CD1c-positive myeloid dendritic cell (primary cell): ENCODE measurements around the gene PPP5C.
A peak's percentile ranks its signal among the peaks of the same experiment; 100 is the strongest.
"Not testable (repeated sequence)": the region's sequence is repeated elsewhere in the genome, so short reads cannot be mapped to it uniquely, and the experiment has no call there.

Experiments used
- DNase-seq: peaks from one replicate; pipeline ENCODE4 v3.0.0-alpha.2; 2016; ENCODE audit errors: extremely low spot score

PPP5C gene, protein sequence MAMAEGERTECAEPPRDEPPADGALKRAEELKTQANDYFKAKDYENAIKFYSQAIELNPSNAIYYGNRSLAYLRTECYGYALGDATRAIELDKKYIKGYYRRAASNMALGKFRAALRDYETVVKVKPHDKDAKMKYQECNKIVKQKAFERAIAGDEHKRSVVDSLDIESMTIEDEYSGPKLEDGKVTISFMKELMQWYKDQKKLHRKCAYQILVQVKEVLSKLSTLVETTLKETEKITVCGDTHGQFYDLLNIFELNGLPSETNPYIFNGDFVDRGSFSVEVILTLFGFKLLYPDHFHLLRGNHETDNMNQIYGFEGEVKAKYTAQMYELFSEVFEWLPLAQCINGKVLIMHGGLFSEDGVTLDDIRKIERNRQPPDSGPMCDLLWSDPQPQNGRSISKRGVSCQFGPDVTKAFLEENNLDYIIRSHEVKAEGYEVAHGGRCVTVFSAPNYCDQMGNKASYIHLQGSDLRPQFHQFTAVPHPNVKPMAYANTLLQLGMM

DNA sequence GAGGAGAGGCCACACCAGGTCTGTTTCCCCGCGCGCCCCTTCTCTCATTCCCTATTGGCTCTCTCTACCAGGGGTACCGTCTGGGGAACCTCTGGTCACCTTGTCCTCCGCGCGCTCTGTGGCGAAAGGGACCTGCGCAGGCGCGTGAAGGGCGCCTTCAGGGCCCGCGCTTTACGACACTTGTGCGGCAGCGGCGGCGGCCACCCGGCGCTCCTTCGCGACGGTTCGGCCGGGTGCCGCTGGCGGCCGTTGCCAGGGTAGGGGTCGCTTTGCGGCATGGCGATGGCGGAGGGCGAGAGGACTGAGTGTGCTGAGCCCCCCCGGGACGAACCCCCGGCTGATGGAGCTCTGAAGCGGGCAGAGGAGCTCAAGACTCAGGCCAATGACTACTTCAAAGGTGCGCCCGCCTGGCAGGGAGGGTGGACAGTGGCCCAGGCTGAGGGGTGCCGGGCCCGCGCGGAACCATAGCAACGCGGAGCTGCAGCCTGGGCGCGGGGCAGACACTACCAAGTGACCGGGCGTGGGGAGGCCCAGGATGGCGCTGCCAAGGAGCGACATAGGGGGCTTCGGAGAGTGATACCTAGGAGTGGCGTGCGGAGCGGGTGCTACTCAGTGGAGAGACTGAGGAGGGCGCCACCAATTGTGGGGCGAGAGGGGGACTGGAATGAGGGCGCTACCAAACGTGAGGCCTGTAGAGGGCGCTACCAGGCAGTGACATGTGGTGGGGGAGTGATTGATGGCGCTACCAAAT lies at the start of gene PPP5C:
PPP5C (plus strand) TSS at position 267 of the 751 bp plus-strand sequence; CDS start at position 277, 10 bp downstream.
- DNase-seq, result peak; percentile 94

DNA sequence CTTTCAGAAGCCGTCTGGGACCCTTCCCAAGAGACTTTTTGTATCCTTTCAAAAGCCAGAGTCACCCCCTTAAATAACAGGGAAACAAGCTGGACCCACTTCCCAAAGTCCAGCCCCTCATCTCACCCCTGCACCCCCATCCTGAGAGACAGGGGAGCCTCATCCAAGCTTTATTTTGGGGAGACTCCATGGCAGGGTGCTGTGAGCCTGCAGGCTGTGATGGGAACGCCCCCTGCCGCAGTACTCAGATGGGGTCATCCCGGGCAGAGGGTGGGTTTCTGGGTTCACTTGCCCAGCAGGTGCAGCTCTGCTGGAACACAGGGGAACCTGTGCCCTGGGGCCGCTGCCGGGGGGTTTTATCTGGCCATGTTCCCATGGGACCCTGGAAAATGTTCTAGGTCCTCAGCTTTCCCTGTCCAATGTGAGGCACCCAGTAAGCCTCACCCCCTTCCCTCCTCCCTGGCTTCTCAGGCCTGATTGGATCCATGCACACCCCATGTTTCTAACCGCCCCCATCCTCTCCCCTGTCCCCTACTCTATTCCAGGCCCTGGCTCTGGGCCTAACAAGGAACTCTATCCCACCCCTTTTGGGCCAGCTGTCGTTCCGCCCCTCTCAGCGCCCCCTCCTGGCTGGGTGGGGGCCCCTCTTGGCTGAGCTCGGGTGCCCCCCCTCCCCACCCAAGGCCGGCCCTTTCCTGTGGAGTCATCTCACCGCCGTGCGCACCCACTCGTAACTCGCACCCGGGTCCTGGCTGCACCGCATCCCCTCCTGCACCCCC lies 49.0 kb upstream of the PPP5C start:
- no peak for DNase-seq

DNA sequence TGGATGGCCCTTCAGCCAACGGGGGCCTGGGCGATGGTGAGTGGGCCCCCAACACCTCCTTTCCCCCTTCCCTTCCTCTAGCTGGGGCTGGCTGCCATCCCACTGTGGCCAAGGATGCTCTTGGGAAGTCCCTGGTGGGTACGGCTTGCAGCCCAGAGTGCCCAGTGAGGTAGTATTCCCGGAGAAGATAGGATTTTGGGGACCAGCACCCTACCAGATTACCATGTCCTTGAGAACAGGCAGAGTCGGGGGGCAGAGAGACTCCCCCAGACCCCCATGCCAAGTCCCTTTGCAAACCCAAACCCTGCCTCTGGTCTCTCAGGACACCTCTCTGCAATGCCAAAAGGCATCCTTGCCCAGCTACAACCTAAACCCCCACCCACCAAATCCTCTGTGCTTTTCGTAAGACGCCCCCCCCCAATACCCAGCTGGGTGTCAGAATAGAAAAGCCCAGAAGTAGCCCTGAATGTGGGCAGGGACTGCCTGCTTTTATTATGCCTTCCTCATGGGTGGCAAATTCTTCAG lies 48.3 kb upstream of the PPP5C start:
- no peak for DNase-seq

DNA sequence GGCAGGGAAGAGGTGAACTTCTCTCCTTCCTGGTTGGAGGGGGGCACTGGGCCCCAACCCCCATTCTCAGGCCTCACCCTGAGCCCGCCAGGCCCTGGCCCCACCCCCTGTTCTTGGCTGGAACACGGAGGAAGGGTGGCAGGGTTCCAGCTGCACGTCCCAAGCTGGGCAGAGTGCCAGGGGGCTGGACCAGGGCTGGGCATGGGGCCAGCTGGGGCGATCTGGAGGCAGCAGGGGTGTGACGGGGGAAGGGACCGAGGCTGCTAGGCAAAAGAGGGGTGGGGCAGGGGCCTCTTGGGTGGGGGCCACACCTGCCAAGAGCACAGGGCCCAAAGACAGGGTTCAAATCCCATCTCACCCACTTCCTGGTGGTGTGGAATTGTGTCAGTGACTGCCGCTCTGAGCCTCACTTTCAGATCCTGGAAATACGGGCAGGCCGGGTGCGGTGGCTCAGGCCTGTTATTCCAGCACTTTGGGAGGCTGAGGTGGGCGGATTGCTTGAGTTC lies 47.8 kb upstream of the PPP5C start:
- DNase-seq, result no peak

DNA sequence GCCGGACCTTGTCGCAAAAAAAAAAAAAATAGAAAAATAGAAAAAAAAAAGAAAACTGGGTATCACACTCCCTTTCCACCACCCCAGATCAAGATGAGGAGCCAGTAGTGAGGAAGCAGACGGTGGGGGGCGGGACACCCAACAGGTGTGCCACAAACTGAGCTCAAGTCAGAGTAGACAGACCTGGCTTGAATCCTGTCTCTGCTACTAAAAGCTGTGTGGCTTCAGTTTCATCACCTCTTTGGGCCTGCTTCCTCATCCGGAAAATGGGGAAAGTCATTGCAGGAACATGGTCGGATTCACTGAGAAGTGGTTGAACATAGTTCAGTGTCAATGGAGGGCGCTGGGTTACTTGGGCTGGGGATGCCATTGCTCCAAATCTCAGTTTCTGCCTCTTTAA lies 47.2 kb upstream of the PPP5C start:
- DNase-seq, result no peak

DNA sequence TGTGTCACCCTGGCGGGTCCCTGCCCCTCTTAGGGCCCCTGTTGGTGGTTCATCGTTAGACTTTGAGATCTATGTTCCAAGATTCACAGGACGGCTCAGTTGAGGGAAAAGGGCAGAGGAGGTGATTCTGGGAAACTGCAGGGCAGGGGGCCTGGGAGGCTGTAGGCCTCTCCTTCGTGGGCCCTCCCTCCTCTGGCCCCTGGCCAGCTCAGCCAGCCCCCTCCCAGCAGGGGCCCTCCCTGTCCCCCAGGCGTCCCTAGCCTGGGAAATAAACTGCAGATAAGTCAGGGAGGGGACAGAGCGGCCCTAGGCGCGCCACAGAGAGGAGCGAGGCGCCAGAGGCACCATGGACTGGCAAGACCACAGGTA lies 43.6 kb upstream of the PPP5C start:
- DNase-seq, result no peak

DNA sequence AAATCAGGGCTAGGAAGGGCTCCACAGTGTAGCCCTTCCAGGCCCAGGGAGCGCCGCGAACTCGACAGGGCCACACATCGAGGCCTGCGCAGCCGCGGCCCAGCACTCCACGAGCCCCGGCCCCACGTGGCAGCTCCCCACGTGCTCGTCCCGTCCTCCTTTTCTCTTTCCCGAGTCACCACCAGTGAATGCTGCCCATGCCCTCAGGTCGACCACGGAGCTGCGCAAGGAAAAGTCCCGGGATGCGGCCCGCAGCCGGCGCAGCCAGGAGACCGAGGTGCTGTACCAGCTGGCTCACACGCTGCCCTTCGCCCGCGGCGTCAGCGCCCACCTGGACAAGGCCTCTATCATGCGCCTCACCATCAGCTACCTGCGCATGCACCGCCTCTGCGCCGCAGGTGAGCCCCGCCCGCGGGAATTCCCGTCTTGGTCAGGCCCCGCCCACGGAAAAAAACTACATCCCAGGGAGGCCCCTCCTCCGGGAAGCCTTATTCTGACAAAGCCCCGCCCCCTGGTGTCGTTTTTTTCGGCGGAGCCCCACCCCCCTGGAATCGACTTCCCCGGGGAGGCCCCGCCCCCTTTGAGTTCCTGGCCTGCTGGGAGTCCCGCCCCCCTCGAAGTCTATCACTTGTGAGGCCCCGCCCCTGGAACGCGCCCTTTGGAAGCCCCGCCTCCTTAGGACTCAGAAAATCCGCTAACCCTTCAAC lies 43.0 kb upstream of the PPP5C start:
- DNase-seq, result no peak

DNA sequence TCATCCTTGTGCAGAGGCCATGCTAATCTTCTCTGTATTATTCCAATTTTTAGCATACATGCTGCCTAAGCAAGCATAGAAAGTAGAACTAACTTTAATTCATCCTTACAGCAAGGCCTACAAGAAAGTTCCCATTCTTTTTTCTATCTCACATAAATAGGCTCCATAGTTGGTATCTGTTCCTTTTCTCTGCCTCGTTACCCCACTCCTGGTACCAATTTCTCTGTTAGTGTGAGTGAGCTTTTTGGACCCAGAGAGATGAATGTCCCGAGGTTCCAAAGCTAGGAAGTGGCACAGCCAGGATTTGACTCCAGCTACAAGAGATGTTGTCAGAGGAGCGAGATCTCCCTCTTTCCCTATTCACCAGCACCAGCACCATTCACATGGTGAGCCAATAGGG lies 40.4 kb upstream of the PPP5C start:
- no peak for DNase-seq

DNA sequence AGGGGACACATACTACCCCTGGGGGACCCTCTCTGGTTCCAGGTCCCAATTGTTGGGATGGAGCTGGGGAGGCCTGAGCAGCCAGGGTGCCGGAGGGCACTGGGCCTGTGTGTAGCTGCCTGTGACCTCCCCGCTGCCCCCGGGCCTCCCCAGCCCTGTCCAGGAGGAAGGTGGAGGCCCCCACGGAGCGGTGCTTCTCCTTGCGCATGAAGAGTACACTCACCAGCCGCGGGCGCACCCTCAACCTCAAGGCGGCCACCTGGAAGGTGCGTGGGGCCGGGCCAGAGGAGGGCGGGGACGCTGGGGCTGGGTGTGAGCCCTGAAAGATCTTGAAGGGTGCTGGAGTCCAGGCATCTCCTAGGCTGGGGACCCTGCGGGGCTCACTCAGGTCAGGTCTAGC lies 38.4 kb upstream of the PPP5C start:
- no peak for DNase-seq

DNA sequence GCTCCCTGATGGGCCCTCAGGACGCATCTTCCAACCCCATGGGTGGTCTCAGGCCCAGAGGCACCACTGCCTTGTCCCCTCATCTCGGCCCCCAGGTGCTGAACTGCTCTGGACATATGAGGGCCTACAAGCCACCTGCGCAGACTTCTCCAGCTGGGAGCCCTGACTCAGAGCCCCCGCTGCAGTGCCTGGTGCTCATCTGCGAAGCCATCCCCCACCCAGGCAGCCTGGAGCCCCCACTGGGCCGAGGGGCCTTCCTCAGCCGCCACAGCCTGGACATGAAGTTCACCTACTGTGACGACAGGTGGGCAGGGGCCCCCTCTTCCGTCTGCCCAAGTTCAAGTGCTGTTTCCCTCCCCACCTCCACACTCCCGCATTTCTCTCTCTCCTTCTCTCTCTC lies 37.8 kb upstream of the PPP5C start:
- no peak for DNase-seq

DNA sequence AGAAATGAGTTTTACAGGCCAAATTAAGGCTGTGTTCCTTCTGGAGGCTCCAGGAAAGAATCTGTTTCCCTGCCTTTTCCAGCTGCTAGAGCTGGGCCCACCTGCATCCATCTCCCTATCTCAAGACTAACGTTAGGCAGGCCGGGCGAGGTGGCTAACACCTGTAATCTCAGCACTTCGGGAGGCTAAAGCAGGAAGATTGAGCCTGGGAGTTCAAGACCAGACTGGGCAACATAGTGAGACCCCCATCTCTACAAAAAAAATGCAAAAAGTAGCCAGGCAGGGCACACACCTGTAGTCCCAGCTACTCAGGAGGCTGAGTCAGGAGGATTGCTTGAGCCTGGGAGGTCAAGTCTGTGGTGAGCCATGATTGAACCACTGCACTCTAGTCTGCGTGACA lies 35.4 kb upstream of the PPP5C start:
- DNase-seq, result no peak

DNA sequence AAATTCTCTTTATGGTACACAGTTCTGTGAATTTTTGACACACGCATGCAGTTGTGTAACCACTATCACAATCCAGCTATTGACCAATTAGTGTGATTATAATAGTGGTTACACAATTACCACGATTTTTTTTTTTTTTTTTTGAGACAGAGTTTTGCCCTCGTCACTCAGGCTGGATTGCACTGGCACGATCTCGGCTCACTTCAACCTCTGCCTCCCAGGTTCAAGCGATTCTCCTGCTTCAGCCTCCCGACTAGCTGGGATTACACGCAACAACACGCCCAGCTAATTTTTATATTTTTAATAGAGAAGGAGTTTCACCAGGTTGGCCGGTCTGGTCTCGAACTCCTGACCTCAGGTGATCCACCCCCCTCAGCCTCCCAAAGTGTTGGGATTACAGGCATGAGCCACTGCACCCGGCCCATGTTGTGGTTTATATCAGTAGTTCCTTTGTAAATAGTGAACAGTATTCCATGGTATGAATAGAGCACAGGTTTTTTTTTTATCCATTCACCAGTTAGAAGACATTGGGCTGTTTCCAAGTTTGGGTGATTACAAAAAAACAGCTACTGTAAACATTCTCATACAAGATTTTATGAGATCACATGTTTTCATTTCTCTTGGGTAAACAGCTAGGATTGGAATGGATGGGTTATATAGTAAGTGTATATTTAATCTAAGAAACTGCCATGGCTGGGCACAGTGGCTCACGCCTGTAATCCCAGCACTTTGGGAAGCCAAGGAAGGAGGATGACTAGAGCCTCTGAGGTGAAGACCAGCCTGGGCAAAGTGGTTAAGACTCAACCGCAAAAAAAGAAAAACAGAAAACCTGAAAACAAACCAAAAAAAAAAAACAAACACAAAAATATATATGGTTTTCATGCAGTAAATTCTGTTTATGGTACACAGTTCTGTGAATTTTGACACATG lies 33.1 kb upstream of the PPP5C start:
- not testable (repeated sequence) for DNase-seq

DNA sequence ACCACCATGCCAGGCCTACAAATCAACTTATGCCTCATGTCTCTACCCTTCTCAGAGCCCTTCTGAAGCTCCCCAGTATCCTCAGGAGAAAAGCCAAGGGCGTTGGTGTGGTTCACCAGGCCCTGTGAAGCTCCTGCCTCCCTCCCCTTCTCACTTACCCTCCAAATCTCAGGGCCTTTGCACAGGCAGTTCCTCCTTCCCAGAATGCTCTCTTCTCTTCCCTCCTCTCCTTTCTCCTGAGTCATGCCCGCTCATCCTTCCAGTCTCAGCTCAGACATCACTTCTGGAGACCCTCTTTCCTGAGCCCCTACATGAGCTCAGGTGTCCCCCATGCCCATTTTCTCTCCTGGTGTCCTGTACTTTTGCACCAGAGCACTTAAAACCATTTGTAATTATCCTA lies 29.5 kb upstream of the PPP5C start:
- DNase-seq, result no peak

DNA sequence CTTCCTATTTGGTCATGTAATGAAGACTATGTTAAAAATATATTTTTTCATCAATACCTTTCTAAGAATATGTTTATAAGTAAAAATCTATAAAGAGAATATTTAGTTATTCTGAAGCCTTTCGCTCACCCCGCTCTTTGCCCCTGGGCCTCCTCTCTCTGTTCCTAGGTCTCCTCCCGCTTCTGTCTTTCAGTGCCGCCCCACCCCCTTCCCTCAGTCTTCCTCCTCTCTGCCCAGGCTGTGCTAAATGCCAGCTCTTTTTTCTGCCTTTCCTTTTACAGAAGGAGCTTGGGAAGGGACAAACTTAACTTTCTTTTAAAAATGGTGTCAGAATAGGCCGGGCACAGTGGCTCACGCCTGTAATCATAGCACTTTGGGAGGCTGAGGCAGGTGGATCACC lies 27.3 kb upstream of the PPP5C start:
- DNase-seq, result no peak

DNA sequence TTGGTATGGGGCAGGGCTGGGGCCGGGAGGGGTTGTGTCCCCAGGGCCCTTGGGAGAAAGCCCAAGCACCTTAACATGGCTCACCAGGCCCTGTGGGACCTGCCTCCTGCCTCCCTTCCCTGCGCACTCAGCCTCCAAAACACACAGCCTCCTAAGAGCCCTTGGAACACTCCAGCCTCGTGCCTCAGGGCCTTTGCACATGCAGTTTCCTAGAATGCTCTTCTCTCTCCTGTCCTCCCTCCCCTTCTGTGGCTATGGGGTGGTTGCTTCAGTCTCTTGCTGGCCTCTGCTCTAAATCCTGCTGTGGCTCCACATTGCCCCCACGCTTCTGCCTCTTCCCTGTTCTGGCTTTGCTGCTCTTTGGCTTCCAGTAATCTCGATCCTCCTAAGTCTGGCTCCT lies 26.3 kb upstream of the PPP5C start:
- no peak for DNase-seq

DNA sequence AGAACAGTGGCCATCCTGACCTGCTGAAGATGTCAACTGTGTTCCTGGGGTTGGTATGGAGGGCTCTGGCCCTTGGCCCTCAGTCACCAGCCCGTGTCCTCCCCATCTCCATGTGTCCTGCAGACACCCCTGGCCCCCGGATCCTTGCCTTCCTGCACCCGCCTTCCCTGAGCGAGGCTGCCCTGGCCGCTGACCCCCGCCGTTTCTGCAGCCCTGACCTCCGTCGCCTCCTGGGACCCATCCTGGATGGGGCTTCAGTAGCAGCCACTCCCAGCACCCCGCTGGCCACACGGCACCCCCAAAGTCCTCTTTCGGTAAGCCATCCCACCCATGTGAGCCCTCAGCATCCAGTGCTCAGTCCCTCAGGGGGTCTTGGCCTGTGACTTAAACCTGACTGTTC lies 25.2 kb upstream of the PPP5C start:
- no peak for DNase-seq

DNA sequence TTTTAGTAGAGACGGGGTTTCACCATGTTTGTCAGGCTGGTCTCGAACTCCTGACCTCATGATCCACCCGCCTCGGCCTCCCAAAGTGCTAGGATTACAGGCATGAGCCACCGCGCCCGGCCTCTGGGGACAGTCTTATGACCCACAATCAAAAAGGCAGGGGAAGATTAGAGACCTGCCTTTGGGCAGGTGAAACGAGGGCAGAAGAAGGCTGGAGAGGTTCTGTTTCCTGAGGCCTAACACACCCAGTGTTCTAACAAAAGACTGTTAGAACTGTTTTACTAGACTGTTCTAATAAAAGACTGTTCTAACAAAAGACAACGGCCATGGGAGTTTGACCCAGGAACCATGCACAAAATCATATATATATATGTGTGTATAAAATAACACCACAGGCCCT lies 23.7 kb upstream of the PPP5C start:
- not testable (repeated sequence) for DNase-seq

DNA sequence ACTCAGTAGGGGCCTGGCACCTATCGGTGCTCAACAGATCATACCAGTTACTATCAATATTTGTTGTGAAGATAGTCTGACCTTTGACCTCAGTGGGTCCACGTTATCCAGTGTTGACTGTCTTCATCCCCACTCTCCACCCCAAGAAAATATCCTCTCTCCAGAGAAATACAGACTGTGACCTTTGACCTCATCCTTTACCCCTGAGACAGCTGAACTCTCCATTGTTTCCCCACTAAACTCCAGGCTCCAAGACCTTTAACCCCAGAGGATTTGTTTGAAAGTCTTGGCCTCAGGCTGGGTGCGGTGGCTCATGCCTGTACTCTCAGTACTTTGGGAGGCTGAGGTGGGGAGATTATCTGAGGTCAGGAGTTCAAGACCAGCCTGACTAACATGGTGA lies 22.6 kb upstream of the PPP5C start:
- DNase-seq, result no peak

DNA sequence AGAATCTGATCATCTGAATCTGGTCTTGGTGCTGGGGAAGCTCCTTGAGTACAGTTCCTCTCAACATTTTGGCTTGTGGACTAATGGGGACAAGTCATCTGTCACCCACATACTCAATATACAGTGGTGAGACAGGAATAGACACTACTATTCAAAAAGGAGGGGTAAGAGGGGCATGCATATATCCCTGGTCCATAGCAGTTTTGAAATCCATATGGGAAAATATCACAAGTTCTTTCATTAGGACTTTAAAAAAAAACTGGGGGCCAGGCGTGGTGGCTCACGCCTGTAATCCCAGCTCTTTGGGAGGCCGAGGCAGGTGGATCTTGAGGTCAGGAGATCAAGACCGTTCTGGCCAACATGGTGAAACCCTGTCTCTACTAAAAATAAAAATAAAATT lies 20.3 kb upstream of the PPP5C start:
- no peak for DNase-seq

DNA sequence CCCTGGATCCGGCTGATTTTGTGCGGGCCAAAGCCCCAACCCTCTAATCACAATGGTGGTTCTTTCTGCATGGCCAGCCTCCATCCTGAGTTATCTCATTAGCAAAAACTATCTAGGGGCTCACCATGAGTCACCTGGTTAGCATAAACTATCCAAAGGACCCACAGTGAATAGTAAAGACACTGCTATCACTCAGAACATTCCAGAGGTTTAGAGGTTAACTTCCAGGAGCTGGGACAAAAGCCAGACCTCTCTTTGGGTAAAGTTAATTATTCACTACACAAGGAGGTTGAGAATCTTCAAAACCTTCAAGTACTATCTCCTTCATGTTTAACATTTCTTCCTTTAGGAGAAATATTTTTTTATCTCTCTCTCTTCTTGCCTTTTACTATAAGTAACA lies 18.8 kb upstream of the PPP5C start:
- no peak for DNase-seq
